Endothelial cell of umbilical vein (primary cell): Measurements from ENCODE around the gene TAOK2. TPM values are rescaled to one million over a fixed set of nuclear protein-coding genes. Genes with fewer than 3 reads are reported as not detected.

ENCODE experiments used
- BruUV-seq: library from RNA; stranded (reverse); fragments of 400-500 nt; replicated peaks from 2 replicates; lab custom pipeline; 2021; lab: Mats Ljungman, UMichigan
- CTCF ChIA-PET: fragments of 300-600, 350-600 bp; sonication (Branson Sonifier 250); formaldehyde crosslinking; loops from one replicate; lab custom pipeline; 2021; ENCODE audit warnings: antibody characterized with exemption, inconsistent platforms; lab: Charles Lee
- POLR2A ChIA-PET: fragments of 300-600, 350-600 bp; sonication (Branson Sonifier 250); formaldehyde crosslinking; loops from one replicate; lab custom pipeline; 2021; ENCODE audit warnings: antibody characterized with exemption, inconsistent platforms; lab: Charles Lee
- DNase-seq: peaks from one replicate; pipeline ENCODE4 v3.0.0-alpha.2; 2011; ENCODE audit warnings: low read depth, low spot score
- FAIRE-seq: peaks from 2 replicates; lab custom pipeline; 2011; peaks lifted over from hg19 to GRCh38; lab: Jason Lieb, UNC
- H2AFZ ChIP-seq: 2 replicates; pipeline ENCODE4 v1.6.0; 2012; ENCODE audit warnings: low read depth, low read length, control low read depth, inconsistent platforms
- H3K27ac ChIP-seq: 2 replicates; pipeline ENCODE4 v1.5.1; 2011; ENCODE audit warnings: low read depth, mild to moderate bottlenecking, control low read depth, low read length, moderate library complexity; ENCODE audit not compliant: insufficient read depth
- H3K27me3 ChIP-seq, 2 experiments: 2 replicates each; pipeline versions ENCODE4 v1.6.0 to v1.6.1; 2011; ENCODE audit warnings: low read length in 2 of 2, mixed read lengths in 1 of 2; ENCODE audit not compliant: control insufficient read depth in 2 of 2, insufficient read depth in 2 of 2
- H3K36me3 ChIP-seq, 2 experiments: 2 replicates in 1 of 2; 3 replicates in 1 of 2; pipeline ENCODE4 v1.5.1; 2011; ENCODE audit warnings: low read length in 2 of 2, mild to moderate bottlenecking in 1 of 2, moderate library complexity in 1 of 2; ENCODE audit not compliant: control insufficient read depth in 2 of 2, insufficient read depth in 2 of 2; ENCODE audit errors: extremely low read depth in 1 of 2
- H3K4me1 ChIP-seq: 3 replicates; pipeline ENCODE4 v1.5.1; 2011; ENCODE audit warnings: mild to moderate bottlenecking, low read length; ENCODE audit not compliant: control insufficient read depth, insufficient read depth; ENCODE audit errors: extremely low read depth
- H3K4me2 ChIP-seq: 2 replicates; pipeline ENCODE4 v1.6.1; 2011; ENCODE audit warnings: low read length, control low read depth, mixed read lengths; ENCODE audit not compliant: insufficient read depth
- H3K4me3 ChIP-seq, 3 experiments: fragments of 200-600 bp in 1 of 3; sonication (generic), shearing (Covaris generic) in 1 of 3; replicated peaks in 1 of 3; 2 replicates each; pipeline ENCODE4 v1.5.1; 2011 to 2016; ENCODE audit warnings: control low read depth in 3 of 3, low read length in 3 of 3, mild to moderate bottlenecking in 2 of 3, inconsistent platforms in 1 of 3, low read depth in 1 of 3, moderate library complexity in 1 of 3; ENCODE audit not compliant: insufficient read depth in 1 of 3
- H3K79me2 ChIP-seq: 2 replicates; pipeline ENCODE4 v1.6.0; 2012; ENCODE audit warnings: low read length, inconsistent platforms; ENCODE audit not compliant: control insufficient read depth, insufficient read depth
- H3K9ac ChIP-seq: replicated peaks from 2 replicates; pipeline ENCODE3; 2011; ENCODE audit warnings: low read length, control low read depth; ENCODE audit not compliant: insufficient read depth; ENCODE audit errors: extremely low read depth
- H3K9me1 ChIP-seq: replicated peaks from 3 replicates; pipeline ENCODE4 v1.6.0; 2011; ENCODE audit warnings: mild to moderate bottlenecking, low read length; ENCODE audit not compliant: control insufficient read depth, insufficient read depth; ENCODE audit errors: extremely low read depth
- H3K9me3 ChIP-seq: replicated peaks from 2 replicates; pipeline ENCODE4 v1.5.1; 2012; ENCODE audit warnings: low read length, inconsistent platforms; ENCODE audit not compliant: control insufficient read depth, insufficient read depth
- H4K20me1 ChIP-seq: replicated peaks from 2 replicates; pipeline ENCODE3; 2011; ENCODE audit warnings: mild to moderate bottlenecking, low read length; ENCODE audit not compliant: control insufficient read depth, insufficient read depth; ENCODE audit errors: extremely low read depth
- EZH2 ChIP-seq: IDR thresholded peaks from 2 replicates; pipeline ENCODE4 v1.6.1; 2012; ENCODE audit warnings: borderline replicate concordance, low read depth, mild to moderate bottlenecking, moderate library complexity, low read length, inconsistent platforms; ENCODE audit not compliant: severe bottlenecking
- FOS ChIP-seq: IDR thresholded peaks from 2 replicates; pipeline ENCODE4 v1.6.1; 2011; ENCODE audit warnings: mild to moderate bottlenecking, low read length, moderate library complexity, borderline replicate concordance; ENCODE audit not compliant: insufficient read depth
- GATA2 ChIP-seq: IDR thresholded peaks from 2 replicates; pipeline ENCODE4 v1.7.0; 2011; ENCODE audit warnings: low read depth, mild to moderate bottlenecking, moderate library complexity, mixed read lengths, low read length; ENCODE audit not compliant: insufficient read length, insufficient read depth
- JUN ChIP-seq: IDR thresholded peaks from 2 replicates; pipeline ENCODE4 v1.6.1; 2011; ENCODE audit warnings: borderline replicate concordance, low read depth; ENCODE audit not compliant: insufficient read length, insufficient read depth
- MYC ChIP-seq: IDR thresholded peaks from one replicate; pipeline ENCODE4 v1.6.1; 2011; ENCODE audit warnings: mild to moderate bottlenecking, low read depth, low read length
- POLR2AphosphoS5 ChIP-seq: IDR thresholded peaks from 2 replicates; pipeline ENCODE4 v1.6.1; 2012; ENCODE audit warnings: low read depth, mild to moderate bottlenecking, control low read depth, low read length, moderate library complexity; ENCODE audit not compliant: insufficient read depth
- dilution Hi-C: fragments of 300-500 bp; cut with MboI; formaldehyde crosslinking; loops from one replicate; pipeline ENCODE4 v1.15.0; 2019; ENCODE audit warnings: low sequenced_read_pairs; ENCODE audit not compliant: extremely low pct_ligation_motif_present
- intact Hi-C: fragments of 100-400 bp; cut with micrococcal nuclease; formaldehyde crosslinking; loops from one replicate; pipeline ENCODE4 v1.10.0; 2022
- polyA plus RNA-seq, 4 experiments: library from polyadenylated mRNA; depleted of rRNA in 3 of 4; stranded (reverse) in 3 of 4; unstranded in 1 of 4; fragments of >200 nt; gene quantifications; 2 replicates each; pipeline versions ENCODE4 v1.2.1 to v1.2.3, GENCODE V29; 2011 to 2012; ENCODE audit warnings: missing spikeins in 1 of 4
- total RNA-seq: library from RNA; stranded (reverse); gene quantifications from 2 replicates; pipeline ENCODE4 v1.2.3, GENCODE V29; 2021
- TF ChIP-seq, protein P1 (sequence below): IDR thresholded peaks from 2 replicates; pipeline ENCODE4 v1.6.1; 2011; ENCODE audit not compliant: insufficient read depth, insufficient read length

TAOK2 gene
- total and polyA plus RNA-seq, 2 donors (not counting 3 experiments of a cell fraction or from before 2014, with no cell fraction given) = 52.8 to 114 TPM

- Histone ChIP-seq H2AFZ (peak overlapping the region; percentile 27), H3K27ac (no peak overlapping the region), H3K4me1 (peaks cover 2% of the 10 kb centered on the region), H4K20me1 (no peaks in the 10 kb centered on the region), H3K9me3 (no peaks in the 10 kb centered on the region), H3K4me3 (peak overlapping the region in 1 of 3 experiments; percentile 30), H3K79me2 (no peaks in the 10 kb centered on the region), H3K27me3 (peaks cover 19 to 28% of the 10 kb centered on the region in 2 experiments), H3K9me1 (no peaks in the 10 kb centered on the region), H3K36me3 (no peaks in the 10 kb centered on the region), H3K4me2 (no peak overlapping the region), H3K9ac (no peak overlapping the region)
- ChIA-PET POLR2A (no interaction called here), CTCF (interaction anchor here (0.8 kb wide), 1 partner anchor 162 kb away, joined by 4 read pairs; no protein-coding TSS in a partner anchor)
- intact Hi-C loops (no loop called here), dilution Hi-C loops (no loop called here)
- no peak for FAIRE-seq
- BruUV-seq = no TSS peak
- DNase-seq = no peak
- TF ChIP-seq POLR2AphosphoS5 (no peak), MYC (no peak), JUN (no peak), FOS (no peak), GATA2 (no peak), EZH2 (peak; percentile 36)
- TF ChIP-seq, protein P1, sequence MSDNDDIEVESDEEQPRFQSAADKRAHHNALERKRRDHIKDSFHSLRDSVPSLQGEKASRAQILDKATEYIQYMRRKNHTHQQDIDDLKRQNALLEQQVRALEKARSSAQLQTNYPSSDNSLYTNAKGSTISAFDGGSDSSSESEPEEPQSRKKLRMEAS = no peak
These were observed 36.5 kb downstream of the TAOK2 start for GRCh38 chr16:30009990-30010843.
